Smooth muscle cell of the brain vasculature (primary cell): ENCODE data around the gene C5.
A peak's percentile ranks its signal among the peaks of the same experiment; 100 is the strongest.
"Not testable (repeated sequence)": the region's sequence is repeated elsewhere in the genome, so short reads cannot be mapped to it uniquely, and the experiment has no call there.

ENCODE experiments used
- DNase-seq: peaks from one replicate; pipeline ENCODE4 v3.0.0-alpha.2; 2012; ENCODE audit warnings: low read depth, low spot score

The C5 gene

GRCh38 chr9:121050128-121050988 is at the start of gene C5:
Gene C5 (minus strand): TSS chr9:121050275. CDS start chr9:121050246, 29 bp downstream.
- DNase-seq: no peak

GRCh38 chr9:121098567-121099198 is 48.6 kb upstream of the C5 start:
- no peak for DNase-seq

- no peak for DNase-seq
Measured at GRCh38 chr9:121095057-121095456, 45.0 kb upstream of the C5 start.

- not testable (repeated sequence) for DNase-seq
Measured at GRCh38 chr9:121090743-121091142, 40.7 kb upstream of the C5 start.

GRCh38 chr9:121088576-121088975 is 38.5 kb upstream of the C5 start:
- DNase-seq: no peak

GRCh38 chr9:121085661-121086060 is 35.6 kb upstream of the C5 start:
- no peak for DNase-seq

- no peak for DNase-seq
Measured at GRCh38 chr9:121082075-121082474, 32.0 kb upstream of the C5 start.

- DNase-seq: no peak
Measured at GRCh38 chr9:121075251-121076036, 25.4 kb upstream of the C5 start.

- DNase-seq: peak; percentile 53
Measured at GRCh38 chr9:121074370-121075250, 24.5 kb upstream of the C5 start, which contains the start of gene CNTRL. Gene CNTRL (plus strand): TSS chr9:121074955. CDS start chr9:121088327, 13,372 bp downstream.

GRCh38 chr9:121073038-121073437 is 23.0 kb upstream of the C5 start:
- DNase-seq: no peak

- DNase-seq: no peak
Measured at GRCh38 chr9:121071756-121072421, 21.8 kb upstream of the C5 start.

GRCh38 chr9:121071370-121071755 is 21.3 kb upstream of the C5 start:
- DNase-seq: no peak

GRCh38 chr9:121069396-121069795 is 19.3 kb upstream of the C5 start:
- DNase-seq: no peak

GRCh38 chr9:121067640-121068039 is 17.6 kb upstream of the C5 start:
- DNase-seq: no peak

GRCh38 chr9:121066850-121067249 is 16.8 kb upstream of the C5 start:
- no peak for DNase-seq

GRCh38 chr9:121059998-121060636 is 10.0 kb upstream of the C5 start:
- DNase-seq: peak; percentile 55

- DNase-seq: no peak
Measured at GRCh38 chr9:121059513-121059912, 9.4 kb upstream of the C5 start.

- no peak for DNase-seq
Measured at GRCh38 chr9:121057821-121058220, 7.7 kb upstream of the C5 start.

- DNase-seq: no peak
Measured at GRCh38 chr9:121055642-121056143, 5.6 kb upstream of the C5 start.

GRCh38 chr9:121053544-121053943 is 3.5 kb upstream of the C5 start:
- DNase-seq: no peak
